Measurements from ENCODE around the gene TCL1A. TPM values are rescaled to one million over a fixed set of nuclear protein-coding genes. Genes with fewer than 3 reads are reported as not detected.

TCL1A gene, protein sequence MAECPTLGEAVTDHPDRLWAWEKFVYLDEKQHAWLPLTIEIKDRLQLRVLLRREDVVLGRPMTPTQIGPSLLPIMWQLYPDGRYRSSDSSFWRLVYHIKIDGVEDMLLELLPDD
- not detected for total RNA-seq

GRCh38 chr14:95713596-95714371 is at the start of gene TCL1A:
Gene TCL1A (minus strand): TSS chr14:95714125. CDS start chr14:95714066, 59 bp downstream.

GRCh38 chr14:95685978-95686922 is 27.7 kb downstream of the TCL1A start, which contains the start of gene TCL1B:
Gene TCL1B (plus strand): TSS chr14:95686426. CDS start chr14:95686468, 42 bp downstream.

Small RNA genes lying within 50 kb of the gene (small RNA-seq; reads per million reads assigned to genes)
- not detected for gene RF02193 (ENCODE audit: low replicate concordance)

Other genes with a start within 250 kb of the TCL1A start
- gene SYNE3, start 197.5 kb downstream of the TCL1A start, total RNA-seq = 2.2 TPM
- gene GLRX5, start 179.1 kb downstream of the TCL1A start, total RNA-seq = 18.5 TPM
- gene TCL1B, start 27.7 kb downstream of the TCL1A start, total RNA-seq = not detected
- gene TUNAR, start 162.7 kb upstream of the TCL1A start, total RNA-seq = 4.7 TPM